ENCODE measurements around the gene ACTN1. TPM values are rescaled to one million over a fixed set of nuclear protein-coding genes. Genes with fewer than 3 reads are reported as not detected.

The ACTN1 gene
- total RNA-seq, 1 donor from 2014 or later, result 136 TPM

GRCh38 chr14:68908201-68908600, 70.9 kb downstream of the ACTN1 start:
- DNase-seq (ENCODE audit: missing footprints) (no peak), ATAC-seq (no peak)
- intact Hi-C loops (cut with DNase I), result no loop called here

- intact Hi-C loops (cut with DNase I), result no loop called here
- DNase-seq (ENCODE audit: missing footprints) (no peak), ATAC-seq (no peak)
Measured at GRCh38 chr14:68906439-68906838, 72.7 kb downstream of the ACTN1 start.

GRCh38 chr14:68905107-68905895, 73.8 kb downstream of the ACTN1 start:
- no peak for ATAC-seq
- DNase-seq (ENCODE audit: missing footprints), result no peak
- intact Hi-C loops (cut with DNase I), result no loop called here

GRCh38 chr14:68902357-68902756, 76.7 kb downstream of the ACTN1 start:
- ATAC-seq, result no peak
- intact Hi-C loops (cut with DNase I), result no loop called here
- DNase-seq (ENCODE audit: missing footprints), result no peak

GRCh38 chr14:68899033-68899603, 80.0 kb downstream of the ACTN1 start:
- ATAC-seq (peak; percentile 13), DNase-seq (ENCODE audit: missing footprints) (no peak)
- intact Hi-C loops (cut with DNase I), result no loop called here

- intact Hi-C loops (cut with DNase I), result no loop called here
- ATAC-seq, result no peak
Measured at GRCh38 chr14:68898248-68899032, 80.7 kb downstream of the ACTN1 start.

GRCh38 chr14:68897559-68898155, 81.4 kb downstream of the ACTN1 start:
- intact Hi-C loops (cut with DNase I), result no loop called here
- DNase-seq (ENCODE audit: missing footprints) (no peak), ATAC-seq (no peak)

More at GRCh38 chr14:68898248-68899032, 80.7 kb downstream of the ACTN1 start:
- no peak for DNase-seq (ENCODE audit: missing footprints)

- no peak for ATAC-seq
Measured at GRCh38 chr14:68896132-68896531, 83.0 kb downstream of the ACTN1 start.

GRCh38 chr14:68894802-68895703, 84.0 kb downstream of the ACTN1 start:
- ATAC-seq (no peak), DNase-seq (ENCODE audit: missing footprints) (no peak)
- intact Hi-C loops (cut with DNase I), result no loop called here

More at GRCh38 chr14:68896132-68896531, 83.0 kb downstream of the ACTN1 start:
- intact Hi-C loops (cut with DNase I), result no loop called here
- DNase-seq (ENCODE audit: missing footprints), result no peak

GRCh38 chr14:68894123-68894522, 85.0 kb downstream of the ACTN1 start:
- peak; percentile 61 for ATAC-seq
- no peak for DNase-seq (ENCODE audit: missing footprints)
- intact Hi-C loops (cut with DNase I), result no loop called here

- intact Hi-C loops (cut with DNase I), result no loop called here
- ATAC-seq (no peak), DNase-seq (ENCODE audit: missing footprints) (no peak)
Measured at GRCh38 chr14:68893566-68893965, 85.5 kb downstream of the ACTN1 start.

- no peak for ATAC-seq
- intact Hi-C loops (cut with DNase I), result no loop called here
- DNase-seq (ENCODE audit: missing footprints), result no peak
Measured at GRCh38 chr14:68892961-68893360, 86.1 kb downstream of the ACTN1 start.

- DNase-seq (ENCODE audit: missing footprints) (no peak), ATAC-seq (no peak)
- intact Hi-C loops (cut with DNase I), result no loop called here
Measured at GRCh38 chr14:68891851-68892660, 87.0 kb downstream of the ACTN1 start.

- ATAC-seq (no peak), DNase-seq (ENCODE audit: missing footprints) (no peak)
- intact Hi-C loops (cut with DNase I), result no loop called here
Measured at GRCh38 chr14:68890173-68890931, 88.8 kb downstream of the ACTN1 start.

- ATAC-seq, result no peak
- intact Hi-C loops (cut with DNase I), result no loop called here
- no peak for DNase-seq (ENCODE audit: missing footprints)
Measured at GRCh38 chr14:68888883-68889282, 90.2 kb downstream of the ACTN1 start.

GRCh38 chr14:68888025-68888850, 90.9 kb downstream of the ACTN1 start:
- intact Hi-C loops (cut with DNase I), result no loop called here
- no peak for DNase-seq (ENCODE audit: missing footprints)
- peak; percentile 57 for ATAC-seq

All from Right ventricle myocardium inferior (tissue), 1 donor.